ENCODE data around the gene LRRIQ1. TPM values are rescaled to one million over a fixed set of nuclear protein-coding genes. Genes with fewer than 3 reads are reported as not detected.
"Not testable (repeated sequence)": the region's sequence is repeated elsewhere in the genome, so short reads cannot be mapped to it uniquely, and the experiment has no call there.

The LRRIQ1 gene
- 0.87 and 8.7 TPM in 2 replicates for total RNA-seq

GRCh38 chr12:85036234-85036707, at the start of gene LRRIQ1, which contains the start of gene TSPAN19:
Gene LRRIQ1 (plus strand): TSS chr12:85036351. CDS start chr12:85038177, 1,826 bp downstream.
Gene TSPAN19 (minus strand): TSS chr12:85036277. CDS start chr12:85029946, 6,331 bp downstream.
- peak; percentile 93 for DNase-seq (ENCODE audit: low read depth)

GRCh38 chr12:84986586-84986985, 49.6 kb upstream of the LRRIQ1 start:
- no peak for DNase-seq (ENCODE audit: low read depth)

GRCh38 chr12:84994426-84994825, 41.7 kb upstream of the LRRIQ1 start:
- no peak for DNase-seq (ENCODE audit: low read depth)

- no peak for DNase-seq (ENCODE audit: low read depth)
Measured at GRCh38 chr12:84995641-84996040, 40.5 kb upstream of the LRRIQ1 start.

GRCh38 chr12:84996759-84997158, 39.4 kb upstream of the LRRIQ1 start:
- no peak for DNase-seq (ENCODE audit: low read depth)

GRCh38 chr12:84998341-84998740, 37.8 kb upstream of the LRRIQ1 start:
- no peak for DNase-seq (ENCODE audit: low read depth)

GRCh38 chr12:85000729-85001128, 35.4 kb upstream of the LRRIQ1 start:
- DNase-seq (ENCODE audit: low read depth), result no peak

GRCh38 chr12:85002778-85003296, 33.3 kb upstream of the LRRIQ1 start:
- no peak for DNase-seq (ENCODE audit: low read depth)

- no peak for DNase-seq (ENCODE audit: low read depth)
Measured at GRCh38 chr12:85004204-85004603, 31.9 kb upstream of the LRRIQ1 start.

- not testable (repeated sequence) for DNase-seq (ENCODE audit: low read depth)
Measured at GRCh38 chr12:85005047-85005446, 31.1 kb upstream of the LRRIQ1 start.

- no peak for DNase-seq (ENCODE audit: low read depth)
Measured at GRCh38 chr12:85005615-85006014, 30.5 kb upstream of the LRRIQ1 start.

GRCh38 chr12:85006206-85006605, 29.9 kb upstream of the LRRIQ1 start:
- no peak for DNase-seq (ENCODE audit: low read depth)

GRCh38 chr12:85007836-85008235, 28.3 kb upstream of the LRRIQ1 start:
- DNase-seq (ENCODE audit: low read depth), result no peak

- peak; percentile 90 for DNase-seq (ENCODE audit: low read depth)
Measured at GRCh38 chr12:85016413-85016812, 19.7 kb upstream of the LRRIQ1 start.

GRCh38 chr12:85017133-85017532, 19.0 kb upstream of the LRRIQ1 start:
- DNase-seq (ENCODE audit: low read depth), result no peak

GRCh38 chr12:85017618-85018017, 18.5 kb upstream of the LRRIQ1 start:
- no peak for DNase-seq (ENCODE audit: low read depth)

- no peak for DNase-seq (ENCODE audit: low read depth)
Measured at GRCh38 chr12:85018098-85018497, 18.1 kb upstream of the LRRIQ1 start.

- DNase-seq (ENCODE audit: low read depth), result peak; percentile 34
Measured at GRCh38 chr12:85029456-85029855, 6.7 kb upstream of the LRRIQ1 start.

GRCh38 chr12:85036733-85037132, 582 bp downstream of the LRRIQ1 start:
- DNase-seq (ENCODE audit: low read depth), result no peak

- DNase-seq (ENCODE audit: low read depth), result no peak
Measured at GRCh38 chr12:85041395-85041794, 5.2 kb downstream of the LRRIQ1 start.

GRCh38 chr12:85043829-85044228, 7.7 kb downstream of the LRRIQ1 start:
- DNase-seq (ENCODE audit: low read depth), result no peak

GRCh38 chr12:85057370-85057963, 21.3 kb downstream of the LRRIQ1 start:
- peak; percentile 45 for DNase-seq (ENCODE audit: low read depth)

GRCh38 chr12:85058339-85058738, 22.2 kb downstream of the LRRIQ1 start:
- DNase-seq (ENCODE audit: low read depth), result no peak

GRCh38 chr12:85059594-85059993, 23.4 kb downstream of the LRRIQ1 start:
- DNase-seq (ENCODE audit: low read depth), result no peak

Data from renal cortical epithelial cell (primary cell).